ENCODE results near the gene NMT2. TPM values are rescaled to one million over a fixed set of nuclear protein-coding genes. Genes with fewer than 3 reads are reported as not detected.

NMT2 gene
- polyA plus RNA-seq, 1 donor from 2014 or later, result 24.6 TPM

GRCh38 chr10:15124908-15125307 lies 43.6 kb downstream of the NMT2 start:
- Histone ChIP-seq H3K4me3 (ENCODE audit: low read length) (no peak overlapping the region), H3K9ac (ENCODE audit: low read length) (no peak overlapping the region), H3K9me3 (ENCODE audit: low read length) (no peaks in the 10 kb centered on the region), H2AFZ (ENCODE audit: low read depth, low read length) (no peak overlapping the region), H3K79me2 (replicated peaks; ENCODE audit: insufficient read depth, low read length) (no peaks in the 10 kb centered on the region), H3K27ac (ENCODE audit: low read length) (no peak overlapping the region), H3K27me3 (ENCODE audit: insufficient read depth, low read depth, low read length) (no peaks in the 10 kb centered on the region), H3F3A (ENCODE audit: insufficient read depth, low read length, poor library complexity, severe bottlenecking) (no peaks in the 10 kb centered on the region), H3K9me2 (ENCODE audit: insufficient read depth, low read length) (no peaks in the 10 kb centered on the region), H4K20me1 (ENCODE audit: insufficient read depth) (no peaks in the 10 kb centered on the region), H3K36me3 (ENCODE audit: insufficient read depth, low read length) (no peaks in the 10 kb centered on the region), H3K4me2 (ENCODE audit: low read length) (no peak overlapping the region)
- TF ChIP-seq EZH2 (IDR thresholded peaks at IDR 0.05; ENCODE audit: borderline replicate concordance, insufficient read depth, low read length, poor library complexity, severe bottlenecking) (no peak), EP300 (conservative IDR thresholded peaks at IDR 0.05; ENCODE audit: poor library complexity, severe bottlenecking) (no peak), TAF1 (IDR thresholded peaks at IDR 0.05; ENCODE audit: low read depth) (no peak), RAD21 (conservative IDR thresholded peaks at IDR 0.05) (no peak), MXI1 (conservative IDR thresholded peaks at IDR 0.05; ENCODE audit: poor library complexity, severe bottlenecking) (no peak), SMC3 (conservative IDR thresholded peaks at IDR 0.05; ENCODE audit: poor library complexity) (no peak), POLR2AphosphoS5 (IDR thresholded peaks at IDR 0.05) (no peak)
- TF ChIP-seq, protein P1, sequence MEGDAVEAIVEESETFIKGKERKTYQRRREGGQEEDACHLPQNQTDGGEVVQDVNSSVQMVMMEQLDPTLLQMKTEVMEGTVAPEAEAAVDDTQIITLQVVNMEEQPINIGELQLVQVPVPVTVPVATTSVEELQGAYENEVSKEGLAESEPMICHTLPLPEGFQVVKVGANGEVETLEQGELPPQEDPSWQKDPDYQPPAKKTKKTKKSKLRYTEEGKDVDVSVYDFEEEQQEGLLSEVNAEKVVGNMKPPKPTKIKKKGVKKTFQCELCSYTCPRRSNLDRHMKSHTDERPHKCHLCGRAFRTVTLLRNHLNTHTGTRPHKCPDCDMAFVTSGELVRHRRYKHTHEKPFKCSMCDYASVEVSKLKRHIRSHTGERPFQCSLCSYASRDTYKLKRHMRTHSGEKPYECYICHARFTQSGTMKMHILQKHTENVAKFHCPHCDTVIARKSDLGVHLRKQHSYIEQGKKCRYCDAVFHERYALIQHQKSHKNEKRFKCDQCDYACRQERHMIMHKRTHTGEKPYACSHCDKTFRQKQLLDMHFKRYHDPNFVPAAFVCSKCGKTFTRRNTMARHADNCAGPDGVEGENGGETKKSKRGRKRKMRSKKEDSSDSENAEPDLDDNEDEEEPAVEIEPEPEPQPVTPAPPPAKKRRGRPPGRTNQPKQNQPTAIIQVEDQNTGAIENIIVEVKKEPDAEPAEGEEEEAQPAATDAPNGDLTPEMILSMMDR (IDR thresholded peaks at IDR 0.05; ENCODE audit: poor library complexity, severe bottlenecking), result no peak
- TF ChIP-seq, protein P2, sequence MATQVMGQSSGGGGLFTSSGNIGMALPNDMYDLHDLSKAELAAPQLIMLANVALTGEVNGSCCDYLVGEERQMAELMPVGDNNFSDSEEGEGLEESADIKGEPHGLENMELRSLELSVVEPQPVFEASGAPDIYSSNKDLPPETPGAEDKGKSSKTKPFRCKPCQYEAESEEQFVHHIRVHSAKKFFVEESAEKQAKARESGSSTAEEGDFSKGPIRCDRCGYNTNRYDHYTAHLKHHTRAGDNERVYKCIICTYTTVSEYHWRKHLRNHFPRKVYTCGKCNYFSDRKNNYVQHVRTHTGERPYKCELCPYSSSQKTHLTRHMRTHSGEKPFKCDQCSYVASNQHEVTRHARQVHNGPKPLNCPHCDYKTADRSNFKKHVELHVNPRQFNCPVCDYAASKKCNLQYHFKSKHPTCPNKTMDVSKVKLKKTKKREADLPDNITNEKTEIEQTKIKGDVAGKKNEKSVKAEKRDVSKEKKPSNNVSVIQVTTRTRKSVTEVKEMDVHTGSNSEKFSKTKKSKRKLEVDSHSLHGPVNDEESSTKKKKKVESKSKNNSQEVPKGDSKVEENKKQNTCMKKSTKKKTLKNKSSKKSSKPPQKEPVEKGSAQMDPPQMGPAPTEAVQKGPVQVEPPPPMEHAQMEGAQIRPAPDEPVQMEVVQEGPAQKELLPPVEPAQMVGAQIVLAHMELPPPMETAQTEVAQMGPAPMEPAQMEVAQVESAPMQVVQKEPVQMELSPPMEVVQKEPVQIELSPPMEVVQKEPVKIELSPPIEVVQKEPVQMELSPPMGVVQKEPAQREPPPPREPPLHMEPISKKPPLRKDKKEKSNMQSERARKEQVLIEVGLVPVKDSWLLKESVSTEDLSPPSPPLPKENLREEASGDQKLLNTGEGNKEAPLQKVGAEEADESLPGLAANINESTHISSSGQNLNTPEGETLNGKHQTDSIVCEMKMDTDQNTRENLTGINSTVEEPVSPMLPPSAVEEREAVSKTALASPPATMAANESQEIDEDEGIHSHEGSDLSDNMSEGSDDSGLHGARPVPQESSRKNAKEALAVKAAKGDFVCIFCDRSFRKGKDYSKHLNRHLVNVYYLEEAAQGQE (IDR thresholded peaks at IDR 0.05; ENCODE audit: borderline replicate concordance), result no peak

DNA sequence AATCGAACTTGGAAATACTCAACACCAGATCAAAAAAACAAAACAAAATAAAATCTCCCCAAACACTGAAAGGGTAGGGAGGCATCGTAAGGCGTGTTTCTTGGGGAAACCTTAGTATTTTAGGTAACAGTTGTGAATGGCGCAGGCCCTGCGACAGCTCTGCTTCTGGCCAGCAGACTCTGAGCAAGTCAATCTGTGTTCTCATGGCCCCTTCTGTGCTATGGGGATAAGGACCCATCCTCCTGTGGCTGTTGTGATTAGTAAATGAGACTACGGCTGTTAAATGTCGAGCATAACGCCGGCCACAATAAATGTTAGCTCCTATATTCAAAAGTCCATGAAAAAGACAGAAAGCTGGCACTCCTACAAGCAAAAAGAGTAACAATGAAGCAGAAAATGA lies 44.3 kb downstream of the NMT2 start:
- TF ChIP-seq RAD21 (conservative IDR thresholded peaks at IDR 0.05) (no peak), TAF1 (IDR thresholded peaks at IDR 0.05; ENCODE audit: low read depth) (no peak), MXI1 (conservative IDR thresholded peaks at IDR 0.05; ENCODE audit: poor library complexity, severe bottlenecking) (no peak), EP300 (conservative IDR thresholded peaks at IDR 0.05; ENCODE audit: poor library complexity, severe bottlenecking) (no peak), POLR2AphosphoS5 (IDR thresholded peaks at IDR 0.05) (no peak), EZH2 (IDR thresholded peaks at IDR 0.05; ENCODE audit: borderline replicate concordance, insufficient read depth, low read length, poor library complexity, severe bottlenecking) (no peak), SMC3 (conservative IDR thresholded peaks at IDR 0.05; ENCODE audit: poor library complexity) (no peak)
- TF ChIP-seq, protein P2 (IDR thresholded peaks at IDR 0.05; ENCODE audit: borderline replicate concordance), result no peak
- TF ChIP-seq, protein P1 (IDR thresholded peaks at IDR 0.05; ENCODE audit: poor library complexity, severe bottlenecking), result no peak
- Histone ChIP-seq H3K4me3 (ENCODE audit: low read length) (no peak overlapping the region), H4K20me1 (ENCODE audit: insufficient read depth) (no peaks in the 10 kb centered on the region), H3K27ac (ENCODE audit: low read length) (no peak overlapping the region), H3K79me2 (replicated peaks; ENCODE audit: insufficient read depth, low read length) (no peaks in the 10 kb centered on the region), H3K9me2 (ENCODE audit: insufficient read depth, low read length) (no peaks in the 10 kb centered on the region), H3K4me2 (ENCODE audit: low read length) (no peak overlapping the region), H3K9ac (ENCODE audit: low read length) (no peak overlapping the region), H3F3A (ENCODE audit: insufficient read depth, low read length, poor library complexity, severe bottlenecking) (no peaks in the 10 kb centered on the region), H2AFZ (ENCODE audit: low read depth, low read length) (no peak overlapping the region), H3K36me3 (ENCODE audit: insufficient read depth, low read length) (no peaks in the 10 kb centered on the region), H3K9me3 (ENCODE audit: low read length) (no peaks in the 10 kb centered on the region), H3K27me3 (ENCODE audit: insufficient read depth, low read depth, low read length) (no peaks in the 10 kb centered on the region)
